AG04450 (cell line): ENCODE measurements around the gene PCDH19. TPM values are rescaled to one million over a fixed set of nuclear protein-coding genes. Genes with fewer than 3 reads are reported as not detected.

ENCODE experiments used
- CTCF ChIA-PET: fragments of 300-600, 350-600 bp; formaldehyde crosslinking; extraction: SDS; loops from one replicate; lab custom pipeline; 2022; ENCODE audit warnings: antibody characterized with exemption, inconsistent platforms; lab: Charles Lee
- POLR2A ChIA-PET: fragments of 350-600 bp; formaldehyde crosslinking; extraction: SDS; loops from one replicate; lab custom pipeline; 2021; ENCODE audit warnings: antibody characterized with exemption, inconsistent platforms; lab: Yijun Ruan, JAX
- DNase-seq: peaks from one replicate; pipeline ENCODE4 v3.0.0-alpha.2; 2011; ENCODE audit warnings: low read depth, low spot score
- H3K27ac ChIP-seq: one replicate; pipeline ENCODE4 v1.5.1; 2012; ENCODE audit warnings: low read depth, low read length, control low read depth
- H3K27me3 ChIP-seq: one replicate; pipeline ENCODE4 v1.6.0; 2012; ENCODE audit warnings: low read length; ENCODE audit not compliant: control insufficient read depth, insufficient read depth
- H3K4me3 ChIP-seq: 2 replicates; pipeline ENCODE4 v1.5.1; 2011; ENCODE audit warnings: mild to moderate bottlenecking, low read depth, low read length, control low read depth
- H3K9me3 ChIP-seq: 2 replicates; pipeline ENCODE4 v1.5.1; 2012; ENCODE audit warnings: low read length; ENCODE audit not compliant: control insufficient read depth, insufficient read depth
- CTCF ChIP-seq: IDR thresholded peaks from 2 replicates; pipeline ENCODE4 v1.5.1; 2011; ENCODE audit warnings: low read depth, low read length, control low read depth, inconsistent platforms
- polyA plus RNA-seq: library from polyadenylated mRNA; depleted of rRNA; stranded (reverse); fragments of >200 nt; gene quantifications from 2 replicates; pipeline ENCODE4 v1.2.3, GENCODE V29; 2011

Gene PCDH19
- polyA plus RNA-seq, 1 experiment: 0.01 TPM

- ChIA-PET POLR2A (no interaction called here), CTCF (interaction anchor here (1.4 kb wide), 1 partner anchor 45 kb away, joined by 5 read pairs; no protein-coding TSS in a partner anchor)
- DNase-seq: no peak
- Histone ChIP-seq H3K27me3 (no peaks in the 10 kb centered on the region), H3K4me3 (no peak overlapping the region), H3K9me3 (no peaks in the 10 kb centered on the region), H3K27ac (no peak overlapping the region)
- TF ChIP-seq CTCF: no peak
Observed at GRCh38 chrX:100368167-100368566, 41.9 kb downstream of the PCDH19 start.

- no peak for DNase-seq
- POLR2A ChIA-PET: no interaction called here
- no peak overlapping the region for H3K4me3 ChIP-seq
Observed at GRCh38 chrX:100363896-100364295, 46.2 kb downstream of the PCDH19 start.

GRCh38 chrX:100358766-100359165 lies 51.3 kb downstream of the PCDH19 start:
- ChIA-PET CTCF (no interaction called here), POLR2A (no interaction called here)
- no peak for DNase-seq
- Histone ChIP-seq H3K27me3 (no peaks in the 10 kb centered on the region), H3K4me3 (no peak overlapping the region), H3K27ac (no peak overlapping the region), H3K9me3 (no peaks in the 10 kb centered on the region)
- TF ChIP-seq CTCF: no peak

More at GRCh38 chrX:100363896-100364295, 46.2 kb downstream of the PCDH19 start:
- H3K27me3 ChIP-seq: no peaks in the 10 kb centered on the region
- CTCF ChIA-PET: no interaction called here
- H3K9me3 ChIP-seq: no peaks in the 10 kb centered on the region
- no peak for TF ChIP-seq CTCF
- no peak overlapping the region for H3K27ac ChIP-seq

- Histone ChIP-seq H3K9me3 (no peaks in the 10 kb centered on the region), H3K4me3 (no peak overlapping the region), H3K27me3 (no peaks in the 10 kb centered on the region), H3K27ac (no peak overlapping the region)
- ChIA-PET CTCF (no interaction called here), POLR2A (no interaction called here)
- no peak for TF ChIP-seq CTCF
- no peak for DNase-seq
Observed at GRCh38 chrX:100356351-100356896, 53.6 kb downstream of the PCDH19 start.

GRCh38 chrX:100355680-100356079 lies 54.4 kb downstream of the PCDH19 start:
- DNase-seq: no peak
- Histone ChIP-seq H3K27ac (no peak overlapping the region), H3K9me3 (no peaks in the 10 kb centered on the region), H3K4me3 (no peak overlapping the region), H3K27me3 (no peaks in the 10 kb centered on the region)
- no peak for TF ChIP-seq CTCF
- ChIA-PET POLR2A (no interaction called here), CTCF (no interaction called here)
